H1 (cell line): ENCODE data around the gene RUFY1. TPM values are rescaled to one million over a fixed set of nuclear protein-coding genes. Genes with fewer than 3 reads are reported as not detected.

ENCODE experiments used
- CTCF ChIA-PET: fragments of 300-600 bp; sonication (Branson Sonifier 250); formaldehyde crosslinking; loops from one replicate; lab custom pipeline; 2021; ENCODE audit not compliant: partially characterized antibody; lab: Charles Lee
- POLR2A ChIA-PET: fragments of 300-600 bp; sonication (Branson Sonifier 250); formaldehyde crosslinking; loops from one replicate; lab custom pipeline; 2021; ENCODE audit warnings: inconsistent platforms; ENCODE audit not compliant: partially characterized antibody; lab: Charles Lee
- DNase-seq, 2 experiments: peaks; one replicate each; pipeline versions ENCODE4 v3.0.0 to v3.0.0-alpha.2; 2010 to 2022; ENCODE audit warnings: low spot score in 2 of 2, low read depth in 1 of 2, mixed read lengths in 1 of 2
- FAIRE-seq: peaks from 2 replicates; lab custom pipeline; 2011; peaks lifted over from hg19 to GRCh38; lab: Jason Lieb, UNC
- H2AFZ ChIP-seq: 2 replicates; pipeline ENCODE4 v1.8.1; 2012; ENCODE audit warnings: low read length, inconsistent platforms
- H2AK5ac ChIP-seq: 2 replicates; pipeline ENCODE4 v1.6.1; 2013; ENCODE audit warnings: low read depth, low read length
- H2BK120ac ChIP-seq: replicated peaks from 2 replicates; pipeline ENCODE3; 2013; ENCODE audit warnings: low read depth, low read length, inconsistent platforms
- H2BK12ac ChIP-seq: 2 replicates; pipeline ENCODE4 v1.6.1; 2013; ENCODE audit warnings: low read depth, low read length
- H2BK15ac ChIP-seq: 2 replicates; pipeline ENCODE4 v1.6.1; 2013; ENCODE audit warnings: low read length
- H2BK20ac ChIP-seq: 2 replicates; pipeline ENCODE4 v1.6.1; 2013; ENCODE audit warnings: low read length
- H2BK5ac ChIP-seq: 2 replicates; pipeline ENCODE4 v1.6.1; 2013; ENCODE audit warnings: low read depth, low read length
- H3K14ac ChIP-seq: 2 replicates; pipeline ENCODE4 v1.6.1; 2013; ENCODE audit warnings: inconsistent platforms; ENCODE audit not compliant: insufficient read length
- H3K18ac ChIP-seq: 2 replicates; pipeline ENCODE4 v1.6.1; 2013; ENCODE audit warnings: low read length; ENCODE audit errors: extremely low read depth
- H3K23ac ChIP-seq: 2 replicates; pipeline ENCODE4 v1.6.1; 2013; ENCODE audit warnings: inconsistent platforms; ENCODE audit not compliant: insufficient read length
- H3K23me2 ChIP-seq: 2 replicates; pipeline ENCODE4 v1.6.1; 2013; ENCODE audit warnings: low read depth, low read length
- H3K27ac ChIP-seq: 2 replicates; pipeline ENCODE4 v1.6.1; 2011; ENCODE audit warnings: low read depth, low read length, inconsistent platforms
- H3K27me3 ChIP-seq, 4 experiments: replicated peaks in 1 of 4; 1 replicate in 1 of 4; 2 replicates in 3 of 4; pipeline versions ENCODE4 v1.6.1 to v1.8.1; 2011 to 2013; ENCODE audit warnings: low read length in 3 of 4, mild to moderate bottlenecking in 3 of 4, inconsistent platforms in 2 of 4, mixed read lengths in 2 of 4, moderate library complexity in 1 of 4; ENCODE audit not compliant: control insufficient read depth in 3 of 4, insufficient read depth in 3 of 4; ENCODE audit errors: extremely low read depth in 1 of 4
- H3K36me3 ChIP-seq, 4 experiments: 2 replicates each; pipeline versions ENCODE4 v1.6.1 to v1.8.1; 2011 to 2013; ENCODE audit warnings: mild to moderate bottlenecking in 4 of 4, low read length in 3 of 4, moderate library complexity in 2 of 4, control low read depth in 1 of 4, inconsistent platforms in 1 of 4; ENCODE audit not compliant: insufficient read depth in 4 of 4, control insufficient read depth in 2 of 4
- H3K4ac ChIP-seq: replicated peaks from 2 replicates; pipeline ENCODE3; 2013; ENCODE audit warnings: low read length, low read depth, mixed read lengths, inconsistent platforms; ENCODE audit not compliant: insufficient read length
- H3K4me1 ChIP-seq, 4 experiments: replicated peaks in 1 of 4; 1 replicate in 1 of 4; 2 replicates in 3 of 4; pipeline versions ENCODE4 v1.6.1 to v1.8.1; 2011 to 2013; ENCODE audit warnings: low read length in 3 of 4, inconsistent platforms in 2 of 4, mixed read lengths in 1 of 4; ENCODE audit not compliant: insufficient read depth in 4 of 4, control insufficient read depth in 3 of 4
- H3K4me2 ChIP-seq, 2 experiments: 2 replicates each; pipeline versions ENCODE4 v1.6.1 to v1.8.1; 2011 to 2013; ENCODE audit warnings: low read depth in 2 of 2, low read length in 2 of 2, control low read depth in 1 of 2, inconsistent platforms in 1 of 2, mild to moderate bottlenecking in 1 of 2; ENCODE audit not compliant: insufficient read depth in 1 of 2
- H3K4me3 ChIP-seq, 4 experiments: fragments of 200-600, 300-600 bp in 1 of 4; sonication (generic), shearing (Covaris generic), sonication (Bioruptor Twin) in 1 of 4; 2 replicates each; pipeline versions ENCODE4 v1.5.1 to v1.8.1; 2011 to 2016; ENCODE audit warnings: low read length in 4 of 4, low read depth in 3 of 4, control low read depth in 2 of 4, inconsistent platforms in 2 of 4, mild to moderate bottlenecking in 2 of 4, mixed read lengths in 1 of 4, moderate library complexity in 1 of 4; ENCODE audit not compliant: insufficient read depth in 2 of 4; ENCODE audit errors: extremely low read depth in 1 of 4
- H3K56ac ChIP-seq: replicated peaks from 2 replicates; pipeline ENCODE3; 2013; ENCODE audit warnings: low read depth, mild to moderate bottlenecking, mixed read lengths, low read length, inconsistent platforms; ENCODE audit not compliant: insufficient read length
- H3K79me1 ChIP-seq: 2 replicates; pipeline ENCODE4 v1.6.1; 2013; ENCODE audit warnings: low read depth, low read length, control low read depth
- H3K79me2 ChIP-seq, 2 experiments: 2 replicates each; pipeline versions ENCODE4 v1.6.1 to v1.8.1; 2012 to 2013; ENCODE audit warnings: low read length in 2 of 2, mild to moderate bottlenecking in 2 of 2, inconsistent platforms in 1 of 2; ENCODE audit not compliant: insufficient read depth in 2 of 2, control insufficient read depth in 1 of 2
- H3K9ac ChIP-seq, 4 experiments: replicated peaks in 1 of 4; 1 replicate in 1 of 4; 2 replicates in 3 of 4; pipeline versions ENCODE4 v1.6.1 to v1.8.1; 2011 to 2013; ENCODE audit warnings: low read depth in 3 of 4, low read length in 3 of 4, control low read depth in 2 of 4, mild to moderate bottlenecking in 2 of 4, moderate library complexity in 2 of 4, inconsistent platforms in 1 of 4; ENCODE audit errors: extremely low read depth in 1 of 4
- H3K9me3 ChIP-seq, 2 experiments: 2 replicates each; pipeline versions ENCODE4 v1.6.1 to v1.8.1; 2012 to 2013; ENCODE audit warnings: mild to moderate bottlenecking in 2 of 2, moderate library complexity in 2 of 2, control low read depth in 1 of 2, inconsistent platforms in 1 of 2, low read depth in 1 of 2, low read length in 1 of 2, mixed read lengths in 1 of 2; ENCODE audit not compliant: insufficient read depth in 2 of 2
- H4K20me1 ChIP-seq, 2 experiments: replicated peaks in 1 of 2; 2 replicates each; pipeline versions ENCODE3 to v1.8.1; 2011 to 2013; ENCODE audit warnings: inconsistent platforms in 2 of 2, low read length in 2 of 2, mild to moderate bottlenecking in 1 of 2; ENCODE audit not compliant: insufficient read depth in 2 of 2, control insufficient read depth in 1 of 2
- H4K5ac ChIP-seq: 2 replicates; pipeline ENCODE4 v1.6.1; 2013; ENCODE audit warnings: low read length, low read depth, mixed read lengths, inconsistent platforms; ENCODE audit not compliant: insufficient read length
- H4K8ac ChIP-seq: 2 replicates; pipeline ENCODE4 v1.8.0; 2013; ENCODE audit warnings: mild to moderate bottlenecking, moderate library complexity, low read length, inconsistent platforms; ENCODE audit not compliant: insufficient read depth; ENCODE audit errors: extremely low read depth
- H4K91ac ChIP-seq: replicated peaks from 2 replicates; pipeline ENCODE3; 2013; ENCODE audit warnings: low read length, mixed read lengths, inconsistent platforms; ENCODE audit not compliant: insufficient read length
- ASH2L ChIP-seq: fragments of 200-600, 300-600 bp; sonication (generic); IDR thresholded peaks from one replicate; pipeline ENCODE4 v1.7.1; 2017; ENCODE audit warnings: low read length
- CHD1 ChIP-seq: IDR thresholded peaks from 2 replicates; pipeline ENCODE4 v1.6.1; 2012; ENCODE audit warnings: low read depth, low read length, improper control_type of control experiment
- CTBP2 ChIP-seq: IDR thresholded peaks from 2 replicates; pipeline ENCODE4 v1.7.0; 2011; ENCODE audit warnings: borderline replicate concordance, mild to moderate bottlenecking, moderate library complexity, mixed read lengths, low read length; ENCODE audit not compliant: insufficient read depth, insufficient read length
- HDAC2 ChIP-seq, 2 experiments: fragments of 300-600 bp in 1 of 2; sonication (generic) in 1 of 2; IDR thresholded peaks; 2 replicates each; pipeline ENCODE4 v1.6.1; 2011 to 2012; ENCODE audit warnings: low read depth in 2 of 2, low read length in 2 of 2, mild to moderate bottlenecking in 2 of 2, moderate library complexity in 2 of 2, borderline replicate concordance in 1 of 2, inconsistent platforms in 1 of 2
- POLR2A ChIP-seq, 2 experiments: IDR thresholded peaks; 1 replicate in 1 of 2; 2 replicates in 1 of 2; pipeline ENCODE4 v1.6.1; 2011; ENCODE audit warnings: low read depth in 2 of 2, low read length in 2 of 2, mild to moderate bottlenecking in 2 of 2; ENCODE audit errors: control extremely low read depth in 1 of 2
- RNF2 ChIP-seq: fragments of 200-900, 300-1000 bp; sonication (generic); IDR thresholded peaks from 2 replicates; pipeline ENCODE4 v1.7.1; 2016; ENCODE audit warnings: borderline replicate concordance, low read depth, mild to moderate bottlenecking, antibody characterized with exemption, low read length; ENCODE audit not compliant: poor library complexity, severe bottlenecking; ENCODE audit errors: missing control alignments
- SAP30 ChIP-seq: fragments of 300-600 bp; sonication (generic); IDR thresholded peaks from 2 replicates; pipeline ENCODE4 v1.7.1; 2012; ENCODE audit warnings: low read length, moderate library complexity, mild to moderate bottlenecking, inconsistent platforms; ENCODE audit not compliant: insufficient read depth, insufficient replicate concordance
- SIX5 ChIP-seq: IDR thresholded peaks from 2 replicates; pipeline ENCODE4 v1.6.1; 2011; ENCODE audit warnings: mild to moderate bottlenecking, low read depth, low read length
- SRF ChIP-seq: IDR thresholded peaks from 2 replicates; pipeline ENCODE4 v1.6.1; 2011; ENCODE audit warnings: mild to moderate bottlenecking, low read depth, low read length, moderate library complexity
- USF2 ChIP-seq: IDR thresholded peaks from 2 replicates; pipeline ENCODE4 v1.6.1; 2011; ENCODE audit warnings: low read length, improper control_type of control experiment
- WGBS, 2 experiments: shearing (Covaris generic) in 1 of 2; methylation state at CpG; one replicate each; pipeline versions ENCODE4 v1.1.6 to v1.1.7; 2013 to 2015; ENCODE audit warnings: low lambda C conversion rate in 2 of 2, mixed read lengths in 2 of 2, inconsistent platforms in 1 of 2, low coverage in 1 of 2, missing lambda C conversion rate in 1 of 2; ENCODE audit not compliant: insufficient replicate concordance in 2 of 2, insufficient coverage in 1 of 2, insufficient read length in 1 of 2; ENCODE audit errors: extremely low coverage in 1 of 2, missing lambda C conversion rate in 1 of 2; 5-methylcytosine and 5-hydroxymethylcytosine counted together
- polyA plus RNA-seq, 7 experiments: library from polyadenylated mRNA; depleted of rRNA in 3 of 7; stranded (reverse) in 5 of 7; unstranded in 2 of 7; fragments of >200 nt in 5 of 7; fragments of 200-250 nt in 2 of 7; gene quantifications; 1 replicate in 5 of 7; 2 replicates in 1 of 7; 4 replicates in 1 of 7; pipeline versions ENCODE4 v1.2.1 to v1.2.3, GENCODE V29; 2011 to 2013; ENCODE audit warnings: missing spikeins in 2 of 7, mixed read lengths in 2 of 7
- total RNA-seq: library from RNA; stranded (reverse); fragmentation: NEBNext Ultra II Directional; extraction: Animal tissue kit (Norgen Biotek cat#: 25700); gene quantifications from 2 replicates; pipeline ENCODE4 v1.2.1, GENCODE V29; 2021
- TF ChIP-seq, protein P1 (sequence below): IDR thresholded peaks from 2 replicates; pipeline ENCODE4 v1.6.1; 2012; ENCODE audit warnings: low read length, inconsistent platforms

Gene RUFY1
- total and polyA plus RNA-seq, 2 of the 8 experiments (the other 6 are each of a cell fraction or from before 2014, with no cell fraction given) = 22.4 to 29.5 TPM

GRCh38 chr5:179516221-179516620, 34.1 kb upstream of the RUFY1 start:
- Histone ChIP-seq H4K91ac (no peak overlapping the region), H3K36me3 (no peaks in the 10 kb centered on the region), H3K9ac (no peak overlapping the region), H3K18ac (0 out of 2 replicates have a peak overlapping the region, but pooled peaks have one; percentile 83), H3K23ac (no peak overlapping the region), H3K9me3 (no peaks in the 10 kb centered on the region), H3K27me3 (no peaks in the 10 kb centered on the region), H3K4ac (no peak overlapping the region), H3K56ac (no peak overlapping the region), H3K4me3 (no peak overlapping the region), H4K8ac (no peak overlapping the region), H2AK5ac (no peak overlapping the region; the same call in 1 of the 2 replicates), H2BK15ac (no peak overlapping the region), H2BK12ac (peak overlapping the region; percentile 92; the same call in 1 of the 2 replicates), H3K4me2 (no peak overlapping the region), H3K23me2 (no peaks in the 10 kb centered on the region), H3K79me1 (no peaks in the 10 kb centered on the region), H2BK5ac (no peak overlapping the region), H2BK20ac (no peak overlapping the region), H4K20me1 (no peaks in the 10 kb centered on the region), H3K4me1 (peaks cover 0 to 7% (median 0%) of the 10 kb centered on the region in 4 experiments; a peak in 2 of 7 replicates), H3K79me2 (no peaks in the 10 kb centered on the region), H2AFZ (no peak overlapping the region), H3K14ac (no peak overlapping the region), H2BK120ac (peak overlapping the region; percentile 54), H3K27ac (no peak overlapping the region), H4K5ac (no peak overlapping the region)
- ChIA-PET CTCF (no interaction called here), POLR2A (no interaction called here)
- 81% methylated on average over 9 of the region's 9 CpGs; no CpG with 5 or more reads in 1 of the 2 experiments for WGBS, 2 experiments
- FAIRE-seq (no peak), DNase-seq (no peak)
- no peak for TF ChIP-seq SRF
- no peak for TF ChIP-seq CTBP2
- no peak for TF ChIP-seq ASH2L
- TF ChIP-seq USF2 = no peak
- no peak for TF ChIP-seq SAP30
- no peak for TF ChIP-seq HDAC2 (IDR thresholded peaks at IDR 0.05; ENCODE audit: borderline replicate concordance in 1 of 2, low read depth in 2 of 2, low read length in 2 of 2)
- TF ChIP-seq RNF2 = no peak
- no peak for TF ChIP-seq SIX5
- no peak for TF ChIP-seq CHD1
- TF ChIP-seq, protein P1, sequence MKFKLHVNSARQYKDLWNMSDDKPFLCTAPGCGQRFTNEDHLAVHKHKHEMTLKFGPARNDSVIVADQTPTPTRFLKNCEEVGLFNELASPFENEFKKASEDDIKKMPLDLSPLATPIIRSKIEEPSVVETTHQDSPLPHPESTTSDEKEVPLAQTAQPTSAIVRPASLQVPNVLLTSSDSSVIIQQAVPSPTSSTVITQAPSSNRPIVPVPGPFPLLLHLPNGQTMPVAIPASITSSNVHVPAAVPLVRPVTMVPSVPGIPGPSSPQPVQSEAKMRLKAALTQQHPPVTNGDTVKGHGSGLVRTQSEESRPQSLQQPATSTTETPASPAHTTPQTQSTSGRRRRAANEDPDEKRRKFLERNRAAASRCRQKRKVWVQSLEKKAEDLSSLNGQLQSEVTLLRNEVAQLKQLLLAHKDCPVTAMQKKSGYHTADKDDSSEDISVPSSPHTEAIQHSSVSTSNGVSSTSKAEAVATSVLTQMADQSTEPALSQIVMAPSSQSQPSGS = no peak
- TF ChIP-seq POLR2A (IDR thresholded peaks at IDR 0.05; ENCODE audit: control extremely low read depth in 1 of 2, low read depth in 2 of 2, low read length in 2 of 2) = no peak
